Activated CD8-positive, alpha-beta memory T cell treated with anti-CD3 and anti-CD28 coated beads, Interleukin-2, amount 50 U/mL, for 1 hour (primary cell): Measurements from ENCODE around the gene CD22.

Experiments
- DNase-seq: peaks from one replicate; pipeline ENCODE4 v3.0.0-alpha.2; 2020; ENCODE audit errors: extremely low read depth

Gene CD22

DNA sequence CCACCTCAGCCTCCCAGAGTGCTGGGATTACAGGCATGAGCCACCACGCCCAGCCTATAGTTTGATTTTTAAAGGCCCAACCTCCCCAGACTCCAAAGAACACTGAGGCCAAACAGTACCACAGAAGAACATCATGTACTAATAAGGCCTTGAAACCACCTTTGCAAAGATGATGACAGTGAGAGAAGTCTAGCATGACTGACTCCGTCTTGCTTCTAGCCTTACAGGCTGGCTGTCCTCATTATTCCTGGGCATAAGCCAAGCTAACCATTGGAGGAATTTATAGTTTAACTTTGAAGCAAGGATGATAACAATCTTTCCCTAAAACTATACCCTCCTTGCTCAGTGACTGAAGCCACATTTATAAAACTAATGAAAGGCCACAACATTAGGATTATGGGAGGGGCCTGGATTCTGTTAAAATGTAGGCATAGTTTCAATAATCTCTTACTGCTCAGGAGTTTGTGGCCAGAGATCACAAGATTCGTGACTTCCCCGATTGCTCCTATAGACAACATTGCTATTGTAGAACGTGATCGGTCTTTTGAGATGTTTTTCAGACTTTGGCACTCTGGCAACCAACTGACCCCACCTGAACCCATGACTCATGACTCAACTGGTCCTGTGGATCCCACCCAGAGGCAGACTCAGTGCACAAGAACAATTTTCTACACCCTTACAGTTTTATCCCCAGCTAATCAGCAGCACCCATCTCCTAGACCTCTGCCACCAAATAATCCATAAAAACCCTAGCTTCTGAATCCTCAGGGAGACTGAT, 59.5 kb downstream of the CD22 start:
- DNase-seq: no peak

GRCh38 chr19:35389192-35389861, 60.3 kb downstream of the CD22 start:
- no peak for DNase-seq

DNA sequence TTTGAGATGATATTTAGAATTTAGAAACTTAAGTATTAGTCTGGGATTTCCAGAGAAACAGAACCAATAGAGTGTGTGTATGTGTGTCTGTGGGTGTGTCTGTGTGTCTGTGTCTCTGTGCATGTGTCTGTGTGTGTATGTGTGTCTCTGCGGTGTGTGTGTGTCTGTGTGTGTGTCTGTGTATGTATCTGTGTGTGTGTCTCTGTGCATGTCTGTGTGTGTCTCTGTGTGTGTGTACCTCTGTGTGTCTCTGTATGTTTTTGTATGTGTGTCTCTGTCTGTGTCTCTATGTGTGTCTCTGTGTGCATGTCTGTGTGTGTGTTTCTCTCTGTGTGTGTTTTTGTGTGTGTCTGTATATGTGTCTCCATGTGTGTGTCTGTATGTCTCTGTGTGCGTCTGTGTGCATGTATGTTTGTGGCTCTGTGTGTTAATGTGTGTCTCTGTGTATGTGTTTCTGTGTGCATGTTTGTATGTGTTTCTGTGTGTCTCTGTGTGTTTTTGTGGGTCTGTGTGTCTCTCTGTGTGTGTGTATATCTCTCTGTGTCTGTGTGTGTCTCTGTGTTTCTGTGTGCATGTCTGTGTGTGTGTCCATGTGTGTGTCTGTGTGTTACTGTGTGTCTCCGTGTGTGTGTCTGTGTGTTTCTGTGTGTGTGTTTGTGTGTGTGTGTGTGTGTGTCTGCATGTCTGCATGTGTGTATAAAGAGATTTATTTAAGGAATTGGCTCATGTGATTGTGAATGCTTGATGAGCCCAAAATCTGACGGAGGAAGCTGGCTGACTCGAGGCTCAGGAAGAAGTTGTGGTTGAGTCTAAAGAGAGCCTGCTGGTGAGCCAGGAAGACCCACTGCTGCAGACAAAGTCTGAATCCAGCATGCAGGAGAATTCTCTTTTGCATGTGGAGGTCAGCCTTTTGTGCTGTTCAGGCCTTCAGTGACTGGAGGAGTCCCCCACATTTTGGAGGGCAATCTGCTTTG, 64.0 kb downstream of the CD22 start:
- no peak for DNase-seq

DNA sequence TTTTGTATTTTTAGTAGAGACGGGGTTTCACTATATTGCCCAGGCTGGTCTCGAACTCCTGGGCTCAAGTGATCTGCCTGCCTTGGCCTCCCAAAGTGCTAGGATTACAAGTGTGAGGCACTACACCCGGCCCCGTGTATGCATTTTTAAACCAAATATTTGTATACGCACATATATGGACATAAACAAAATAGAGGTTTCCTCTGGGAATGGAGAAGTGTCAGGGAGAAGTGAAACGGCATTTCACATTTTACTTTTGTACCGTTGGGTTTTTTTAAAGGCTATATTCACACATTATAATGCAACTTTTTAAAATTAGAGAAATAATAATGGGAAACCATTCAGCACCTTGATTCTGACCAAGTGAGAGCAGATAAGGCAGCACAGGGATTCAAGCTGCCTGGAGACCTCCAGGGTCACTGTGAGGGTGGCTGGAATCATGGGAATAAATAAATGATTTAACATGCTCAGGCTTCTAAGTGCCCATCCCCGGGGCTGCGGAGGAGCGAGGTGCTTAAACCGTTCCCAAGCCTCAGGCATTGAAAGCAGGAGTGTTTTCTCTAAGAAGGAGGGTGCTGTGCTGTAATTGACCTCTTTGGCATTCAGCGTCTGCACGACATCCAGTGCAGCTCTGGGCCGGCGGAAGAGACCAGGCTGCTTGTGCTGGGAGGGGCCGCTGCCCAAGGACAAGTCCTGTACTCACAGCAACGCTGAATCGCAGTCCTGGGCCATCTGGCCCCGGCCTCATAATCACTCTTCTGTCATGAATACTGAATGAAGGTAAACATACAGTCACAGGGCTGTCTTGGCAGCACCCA, 66.6 kb downstream of the CD22 start:
- DNase-seq: no peak

DNA sequence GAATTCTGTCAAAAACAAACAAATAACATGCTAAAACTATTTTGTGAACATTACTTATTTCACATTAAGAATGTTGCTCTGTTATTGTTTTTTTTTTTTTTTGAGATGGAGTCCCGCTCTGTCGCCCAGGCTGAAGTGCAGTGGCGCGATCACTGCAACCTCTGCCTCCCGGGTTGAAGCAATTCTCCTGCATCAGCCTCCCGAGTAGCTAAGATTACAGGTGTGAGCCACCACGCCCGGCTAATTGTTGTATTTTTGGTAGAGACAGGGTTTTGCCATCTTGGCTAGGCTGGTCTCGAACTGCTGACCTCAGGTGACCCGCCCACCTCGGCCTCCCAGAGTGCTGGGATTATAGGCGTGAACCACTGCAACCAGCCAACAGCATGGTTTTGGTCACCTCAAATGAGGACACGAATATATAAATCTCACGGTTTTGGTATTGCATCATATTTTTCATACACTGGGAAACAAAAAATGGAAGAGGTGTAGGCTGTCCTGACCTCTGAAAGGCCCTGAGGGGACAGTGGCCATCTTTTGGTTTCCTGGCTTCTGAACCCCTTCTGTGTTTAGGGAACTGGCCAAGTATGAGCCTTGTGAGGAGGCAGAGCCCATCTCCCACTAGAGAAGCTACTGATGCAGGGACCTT, 67.4 kb downstream of the CD22 start:
- no peak for DNase-seq
